CD4-positive, alpha-beta T cell treated with Interleukin-6 for 4 hours (primary cell): Measurements from ENCODE around the gene DIPK1A.

ENCODE experiments used
- DNase-seq: peaks from one replicate; pipeline ENCODE4 v3.0.0-alpha.2; 2020; ENCODE audit warnings: mixed read lengths

DIPK1A gene

GRCh38 chr1:92870591-92870990 lies 90.7 kb downstream of the DIPK1A start:
- no peak for DNase-seq

- no peak for DNase-seq
Observed at GRCh38 chr1:92864131-92864530, 97.1 kb downstream of the DIPK1A start.

GRCh38 chr1:92862605-92863004 lies 98.7 kb downstream of the DIPK1A start:
- no peak for DNase-seq

- DNase-seq: peak; percentile 16
Observed at GRCh38 chr1:92859400-92860039, 101.7 kb downstream of the DIPK1A start.

- DNase-seq: peak; percentile 63
Observed at GRCh38 chr1:92858564-92859399, 102.5 kb downstream of the DIPK1A start.

DNA sequence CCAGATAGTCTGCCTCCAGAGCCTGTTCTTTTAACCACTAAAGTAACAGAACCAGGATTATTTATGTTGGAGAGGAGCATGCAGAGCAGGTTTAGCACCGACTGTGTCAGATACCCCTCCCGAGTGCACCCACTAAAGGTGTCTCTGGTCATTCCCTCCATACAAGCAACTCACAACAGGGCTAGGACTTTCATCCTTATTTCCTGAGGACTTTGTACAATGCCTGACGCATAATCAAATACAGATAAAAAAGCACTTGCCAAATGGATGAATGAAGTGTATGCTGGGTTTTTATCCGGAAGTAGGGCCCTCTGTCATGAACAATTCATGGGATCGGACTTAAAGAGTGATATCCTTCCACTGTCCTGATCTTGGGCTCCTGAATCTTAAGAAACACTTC lies 103.4 kb downstream of the DIPK1A start:
- DNase-seq: no peak

GRCh38 chr1:92855236-92855635 lies 106.0 kb downstream of the DIPK1A start:
- no peak for DNase-seq

DNA sequence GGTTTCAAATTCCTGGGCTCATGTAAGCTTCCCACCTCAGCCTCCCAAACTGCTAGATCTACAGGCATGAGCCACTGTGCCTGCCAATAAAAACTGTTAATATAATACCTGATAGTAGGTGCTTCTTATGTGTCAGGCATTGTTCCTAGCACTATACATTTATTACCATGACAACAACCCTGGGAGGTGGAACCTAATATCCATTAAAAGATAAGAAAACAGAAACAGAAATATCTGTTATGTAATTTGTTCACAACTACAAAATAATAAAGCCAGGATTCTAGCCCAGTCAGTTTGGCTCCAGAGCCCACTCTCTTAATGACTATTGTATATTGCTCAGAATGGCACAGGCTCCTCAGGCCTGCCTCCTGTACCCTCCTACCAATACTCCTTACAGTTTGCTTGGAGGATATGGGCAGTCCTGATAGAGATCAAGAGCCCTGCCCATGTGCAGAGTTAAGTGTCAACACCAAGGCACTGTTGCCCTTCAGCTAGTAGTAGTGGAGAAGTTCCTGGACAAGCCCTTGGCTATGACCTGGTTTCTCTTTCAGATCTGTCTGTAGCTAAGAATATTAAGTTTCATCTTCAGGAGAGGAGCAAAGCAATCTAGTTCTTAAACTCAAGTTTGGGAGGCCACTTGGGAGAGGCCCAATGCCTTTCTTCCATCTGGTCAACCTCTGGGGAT lies 107.0 kb downstream of the DIPK1A start:
- no peak for DNase-seq

GRCh38 chr1:92853299-92853698 lies 108.0 kb downstream of the DIPK1A start:
- DNase-seq: no peak

DNA sequence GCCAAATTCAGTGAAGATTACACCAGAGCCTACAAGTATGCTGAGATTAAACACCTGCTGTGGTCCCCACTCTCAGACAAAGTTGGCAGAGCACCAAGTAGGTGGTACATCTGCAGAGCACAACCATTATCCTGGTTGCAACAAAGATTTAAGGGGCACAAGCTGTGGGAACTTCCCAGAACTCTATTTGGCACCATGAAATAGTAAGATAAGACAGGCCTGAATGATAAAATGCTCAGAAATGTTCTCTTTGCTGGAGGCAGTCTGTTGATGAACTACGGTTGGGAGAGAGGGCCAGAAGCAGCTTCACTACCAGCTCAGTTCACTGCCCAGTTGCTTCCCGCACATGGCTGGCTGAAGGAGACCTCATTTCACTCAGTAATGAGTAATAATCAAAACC lies 109.5 kb downstream of the DIPK1A start:
- no peak for DNase-seq

- no peak for DNase-seq
Observed at GRCh38 chr1:92850019-92850418, 111.2 kb downstream of the DIPK1A start.

DNA sequence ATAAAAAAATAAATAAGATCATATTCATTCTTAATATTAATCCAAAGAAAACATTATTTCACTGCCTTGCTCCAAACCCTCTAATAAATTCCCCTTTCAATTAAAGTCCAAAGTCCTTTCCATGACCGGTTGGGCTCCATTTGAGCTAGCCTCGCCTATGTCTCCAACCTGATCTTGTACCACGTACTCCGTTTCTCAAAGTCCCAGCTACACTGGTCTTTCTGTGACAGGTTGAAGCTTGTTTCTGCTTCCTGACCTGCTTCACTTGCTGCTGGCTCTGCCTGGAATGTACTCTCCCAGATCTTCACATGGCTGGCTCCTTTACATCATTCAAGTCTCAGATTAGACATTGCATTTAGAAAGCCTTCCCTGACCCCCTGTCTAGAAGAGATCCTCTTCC lies 113.1 kb downstream of the DIPK1A start:
- no peak for DNase-seq

DNA sequence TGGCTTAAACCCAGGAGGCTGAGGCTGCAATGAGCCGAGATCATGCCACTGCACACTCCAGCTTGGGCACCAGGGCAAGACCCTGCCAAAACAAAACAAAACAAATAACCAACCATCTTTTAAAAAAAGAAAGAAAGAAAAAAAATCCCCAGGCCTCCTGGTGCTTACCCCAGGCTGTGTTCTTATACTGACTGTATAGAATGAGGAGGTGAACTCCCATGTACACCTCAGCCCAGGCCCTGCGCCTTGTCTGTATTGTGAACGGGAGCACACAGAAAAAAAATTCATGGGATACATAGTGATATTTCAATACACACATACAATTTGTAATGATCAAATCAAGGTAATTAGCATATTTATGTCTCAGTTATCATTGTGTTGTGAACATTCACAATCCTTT lies 115.4 kb downstream of the DIPK1A start:
- no peak for DNase-seq

DNA sequence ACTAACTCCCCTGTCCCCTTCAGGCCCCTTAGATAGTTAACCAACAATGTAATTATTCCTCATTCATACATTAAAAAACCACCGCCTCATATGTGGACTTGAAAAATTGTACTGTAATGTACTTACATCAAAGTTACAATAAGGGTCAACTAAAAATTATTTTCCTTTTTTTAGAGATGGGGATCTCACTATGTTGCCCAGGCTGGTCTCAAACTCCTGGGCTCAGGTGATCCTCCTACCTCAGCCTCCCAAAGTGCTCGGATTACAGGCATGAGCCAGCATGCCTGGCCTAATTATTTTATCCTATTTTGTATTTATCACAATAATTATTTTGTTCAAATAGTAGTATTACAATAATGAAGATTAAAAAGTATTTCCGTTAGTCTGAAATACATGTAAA lies 116.8 kb downstream of the DIPK1A start:
- DNase-seq: no peak

DNA sequence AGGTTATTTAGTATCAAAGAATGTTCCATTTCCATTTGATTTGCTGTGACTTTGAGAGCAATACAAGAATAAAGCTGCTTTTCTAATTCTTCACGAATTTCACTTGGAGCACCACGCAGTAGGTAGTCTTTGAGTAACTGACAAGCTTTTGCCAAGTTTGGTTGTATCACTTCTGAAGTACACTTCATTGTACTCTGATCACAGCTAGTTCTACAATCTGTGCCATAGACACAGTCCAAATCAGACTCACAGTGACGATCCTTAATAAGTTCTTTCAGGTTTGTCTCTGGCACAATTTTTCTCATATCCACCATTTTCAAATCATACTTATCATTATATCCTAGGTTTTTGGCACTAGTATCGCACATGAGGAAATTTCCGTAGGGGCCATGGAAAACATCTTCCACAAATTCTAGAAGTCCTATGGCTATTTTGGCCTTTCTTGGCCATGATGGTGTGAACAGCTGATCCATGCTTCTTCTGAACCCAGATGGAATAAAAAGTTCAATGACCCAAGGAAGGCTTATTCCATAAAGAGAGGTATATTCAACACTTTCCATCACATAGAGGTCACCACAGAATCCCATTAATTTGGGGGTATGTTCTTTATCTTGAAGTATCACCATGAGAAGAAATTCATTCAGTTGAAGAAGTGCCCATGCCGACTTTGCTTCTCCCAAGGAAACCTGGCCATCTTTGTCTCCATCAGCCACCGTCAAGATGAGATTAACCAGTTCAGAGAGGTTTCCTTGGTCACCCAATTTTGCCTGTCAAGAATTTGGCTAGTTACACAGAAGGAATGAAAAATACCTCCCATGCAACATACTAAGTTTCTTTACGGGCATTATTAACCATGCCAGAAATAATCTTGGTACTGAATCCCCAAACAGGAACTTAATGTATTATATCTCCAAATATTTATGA lies 117.6 kb downstream of the DIPK1A start:
- DNase-seq: no peak

DNA sequence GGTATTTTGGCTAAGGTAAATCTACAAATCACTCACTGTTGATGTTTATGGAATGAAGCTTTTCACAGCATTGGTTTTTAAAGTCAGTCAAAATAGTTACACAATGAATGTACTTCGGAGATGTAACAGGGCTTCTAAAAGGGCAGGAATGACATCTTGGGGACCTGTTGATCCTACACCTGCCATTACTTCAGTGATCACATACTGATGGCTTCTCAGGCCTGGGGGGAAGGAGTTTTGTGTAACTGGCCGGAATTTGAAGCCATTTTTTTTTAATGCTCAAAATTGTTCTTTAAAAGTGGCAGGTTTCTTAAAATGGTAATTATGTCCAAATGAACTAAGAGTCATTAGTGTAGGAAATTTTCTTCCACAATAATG lies 118.2 kb downstream of the DIPK1A start:
- DNase-seq: no peak

DNA sequence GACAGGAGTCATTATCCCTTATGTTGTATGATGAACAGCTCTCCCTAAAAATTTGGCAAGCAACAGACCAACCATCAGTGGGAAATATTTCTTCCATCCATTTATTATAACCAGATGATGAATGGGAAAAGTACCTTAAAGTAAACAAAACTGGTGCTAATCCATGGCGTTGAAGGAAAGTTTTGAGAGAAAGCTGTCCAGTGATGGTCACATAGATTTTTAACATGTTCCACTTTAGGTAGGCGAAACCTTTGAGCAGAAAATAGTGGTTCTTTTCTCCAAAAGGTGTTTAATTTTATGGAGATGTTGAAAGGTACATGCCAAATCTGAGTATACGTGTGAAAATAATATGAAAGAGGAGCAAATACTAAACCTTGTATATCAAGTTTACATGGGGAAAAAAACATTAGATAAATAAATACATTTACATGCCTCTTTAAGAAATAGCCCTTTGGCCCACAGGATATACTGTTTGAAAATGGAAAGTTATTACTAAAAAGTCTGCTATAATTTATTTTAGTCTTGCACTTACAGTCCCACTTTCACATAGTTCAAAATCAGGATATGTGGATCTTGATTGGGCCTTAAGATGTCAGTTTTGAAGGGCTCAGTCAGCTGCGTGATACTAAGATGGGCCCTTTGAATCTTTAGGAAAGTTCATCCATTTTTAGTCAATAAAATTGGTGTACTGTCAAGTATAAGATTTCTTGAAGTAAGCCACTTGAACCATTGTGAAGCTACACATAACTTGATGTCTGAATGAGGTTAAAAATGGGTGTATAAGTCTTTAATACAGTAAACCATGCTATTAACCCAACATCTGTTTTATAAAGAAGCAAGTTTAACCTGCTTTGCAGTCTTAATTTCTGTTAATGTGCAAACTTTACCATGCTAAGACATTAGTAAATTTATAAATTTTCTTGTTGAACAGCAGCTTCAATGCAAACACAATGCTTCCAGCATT lies 118.9 kb downstream of the DIPK1A start:
- DNase-seq: no peak

- no peak for DNase-seq
Observed at GRCh38 chr1:92840600-92840999, 120.7 kb downstream of the DIPK1A start.

- no peak for DNase-seq
Observed at GRCh38 chr1:92839442-92839841, 121.8 kb downstream of the DIPK1A start.

GRCh38 chr1:92838519-92838918 lies 122.7 kb downstream of the DIPK1A start:
- DNase-seq: no peak

DNA sequence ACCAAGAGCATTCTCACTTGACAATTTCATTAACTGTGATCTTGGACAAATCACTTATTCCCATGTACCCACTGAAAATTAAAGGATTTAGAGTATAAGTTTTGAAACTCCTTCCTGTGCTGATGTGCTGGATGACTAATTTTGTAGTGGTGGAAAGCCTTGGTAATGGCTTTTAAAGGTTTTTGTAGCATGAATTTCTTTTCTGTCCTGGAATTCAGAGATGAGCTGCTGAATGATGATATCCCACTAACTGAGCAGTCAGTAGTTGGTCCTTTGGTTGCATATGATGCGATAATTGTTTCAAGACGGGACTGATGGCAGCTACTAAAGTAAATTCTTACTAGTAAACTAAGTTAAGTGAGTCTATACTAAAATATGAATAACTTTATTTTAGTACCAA lies 124.2 kb downstream of the DIPK1A start:
- no peak for DNase-seq

DNA sequence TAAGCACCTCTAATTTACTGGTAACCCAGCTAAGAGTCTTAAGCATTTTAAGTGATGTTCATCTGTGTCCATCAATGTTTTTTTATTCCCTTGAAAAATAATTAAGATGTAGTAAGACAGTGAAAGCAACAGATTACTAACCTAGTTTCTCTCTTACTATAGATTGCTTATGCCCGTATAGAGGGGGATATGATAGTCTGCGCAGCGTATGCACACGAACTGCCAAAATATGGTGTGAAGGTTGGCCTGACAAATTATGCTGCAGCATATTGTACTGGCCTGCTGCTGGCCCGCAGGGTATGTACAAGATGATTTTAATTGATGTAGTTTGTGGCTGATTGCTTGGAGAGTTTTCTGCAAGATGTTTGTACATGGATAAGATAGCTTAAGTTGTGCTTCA lies 126.6 kb downstream of the DIPK1A start:
- no peak for DNase-seq
